ENCODE measurements around the gene MXRA8.

DNA sequence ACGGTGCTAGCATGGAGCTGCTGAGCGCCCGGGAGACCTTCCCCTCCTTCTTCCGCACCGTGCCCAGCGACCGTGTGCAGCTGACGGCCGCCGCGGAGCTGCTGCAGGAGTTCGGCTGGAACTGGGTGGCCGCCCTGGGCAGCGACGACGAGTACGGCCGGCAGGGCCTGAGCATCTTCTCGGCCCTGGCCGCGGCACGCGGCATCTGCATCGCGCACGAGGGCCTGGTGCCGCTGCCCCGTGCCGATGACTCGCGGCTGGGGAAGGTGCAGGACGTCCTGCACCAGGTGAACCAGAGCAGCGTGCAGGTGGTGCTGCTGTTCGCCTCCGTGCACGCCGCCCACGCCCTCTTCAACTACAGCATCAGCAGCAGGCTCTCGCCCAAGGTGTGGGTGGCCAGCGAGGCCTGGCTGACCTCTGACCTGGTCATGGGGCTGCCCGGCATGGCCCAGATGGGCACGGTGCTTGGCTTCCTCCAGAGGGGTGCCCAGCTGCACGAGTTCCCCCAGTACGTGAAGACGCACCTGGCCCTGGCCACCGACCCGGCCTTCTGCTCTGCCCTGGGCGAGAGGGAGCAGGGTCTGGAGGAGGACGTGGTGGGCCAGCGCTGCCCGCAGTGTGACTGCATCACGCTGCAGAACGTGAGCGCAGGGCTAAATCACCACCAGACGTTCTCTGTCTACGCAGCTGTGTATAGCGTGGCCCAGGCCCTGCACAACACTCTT, 26.2 kb downstream of the MXRA8 start:
- TF ChIP-seq, protein P1, sequence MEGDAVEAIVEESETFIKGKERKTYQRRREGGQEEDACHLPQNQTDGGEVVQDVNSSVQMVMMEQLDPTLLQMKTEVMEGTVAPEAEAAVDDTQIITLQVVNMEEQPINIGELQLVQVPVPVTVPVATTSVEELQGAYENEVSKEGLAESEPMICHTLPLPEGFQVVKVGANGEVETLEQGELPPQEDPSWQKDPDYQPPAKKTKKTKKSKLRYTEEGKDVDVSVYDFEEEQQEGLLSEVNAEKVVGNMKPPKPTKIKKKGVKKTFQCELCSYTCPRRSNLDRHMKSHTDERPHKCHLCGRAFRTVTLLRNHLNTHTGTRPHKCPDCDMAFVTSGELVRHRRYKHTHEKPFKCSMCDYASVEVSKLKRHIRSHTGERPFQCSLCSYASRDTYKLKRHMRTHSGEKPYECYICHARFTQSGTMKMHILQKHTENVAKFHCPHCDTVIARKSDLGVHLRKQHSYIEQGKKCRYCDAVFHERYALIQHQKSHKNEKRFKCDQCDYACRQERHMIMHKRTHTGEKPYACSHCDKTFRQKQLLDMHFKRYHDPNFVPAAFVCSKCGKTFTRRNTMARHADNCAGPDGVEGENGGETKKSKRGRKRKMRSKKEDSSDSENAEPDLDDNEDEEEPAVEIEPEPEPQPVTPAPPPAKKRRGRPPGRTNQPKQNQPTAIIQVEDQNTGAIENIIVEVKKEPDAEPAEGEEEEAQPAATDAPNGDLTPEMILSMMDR (IDR thresholded peaks at IDR 0.05; ENCODE audit: low read depth, low read length), result no peak
- no peak for TF ChIP-seq POLR2A (IDR thresholded peaks at IDR 0.05; ENCODE audit: extremely low read depth, insufficient read length)
- TF ChIP-seq, protein P2, sequence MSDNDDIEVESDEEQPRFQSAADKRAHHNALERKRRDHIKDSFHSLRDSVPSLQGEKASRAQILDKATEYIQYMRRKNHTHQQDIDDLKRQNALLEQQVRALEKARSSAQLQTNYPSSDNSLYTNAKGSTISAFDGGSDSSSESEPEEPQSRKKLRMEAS (IDR thresholded peaks at IDR 0.05; ENCODE audit: low read depth, low read length), result no peak
- TF ChIP-seq MYC (IDR thresholded peaks at IDR 0.05; ENCODE audit: low read depth, low read length), result no peak
